GM23248 (cell line): ENCODE measurements around the gene SLC25A22.

ENCODE experiments used
- EZH2 ChIP-seq: fragments of 200-600 bp; sonication (generic); IDR thresholded peaks from 2 replicates; pipeline ENCODE4 v1.6.1; 2018; ENCODE audit warnings: antibody characterized with exemption, mild to moderate bottlenecking; ENCODE audit not compliant: insufficient read depth, poor library complexity, severe bottlenecking
- EZH2phosphoT487 ChIP-seq: fragments of 200-600 bp; sonication (generic); IDR thresholded peaks from 2 replicates; pipeline ENCODE4 v1.6.1; 2018; ENCODE audit warnings: antibody characterized with exemption, moderate library complexity, mild to moderate bottlenecking, low read depth; ENCODE audit not compliant: insufficient read depth

- TF ChIP-seq EZH2phosphoT487 (no peak), EZH2 (no peak)
Observed at GRCh38 chr11:794766-795633, 3.1 kb downstream of the SLC25A22 start.
